GM19043 (cell line): ENCODE data around the gene GARIN5A.

ENCODE experiments used
- ATAC-seq: cut with Tn5 transposase; IDR thresholded peaks from one replicate; pipeline ENCODE4 v1.9.1; 2021; ENCODE audit warnings: low read depth; ENCODE audit not compliant: unreplicated experiment

GARIN5A gene

GRCh38 chr19:50476224-50476906 is at the start of gene GARIN5A, which contains the start of gene EMC10:
Gene GARIN5A (minus strand): TSS chr19:50476848. CDS start chr19:50476388, 460 bp downstream.
Gene EMC10 (plus strand): TSS chr19:50476507. CDS start chr19:50476545, 38 bp downstream.
- no peak for ATAC-seq

- ATAC-seq: no peak
Measured at GRCh38 chr19:50522881-50523280, 46.2 kb upstream of the GARIN5A start.

- ATAC-seq: no peak
Measured at GRCh38 chr19:50520822-50521465, 44.3 kb upstream of the GARIN5A start.

- ATAC-seq: no peak
Measured at GRCh38 chr19:50519006-50519575, 42.4 kb upstream of the GARIN5A start.

GRCh38 chr19:50518091-50519005 is 41.7 kb upstream of the GARIN5A start:
- no peak for ATAC-seq

GRCh38 chr19:50517704-50518075 is 41.0 kb upstream of the GARIN5A start:
- no peak for ATAC-seq

GRCh38 chr19:50516964-50517703 is 40.5 kb upstream of the GARIN5A start:
- ATAC-seq: no peak

GRCh38 chr19:50516456-50516855 is 39.8 kb upstream of the GARIN5A start:
- ATAC-seq: no peak

- no peak for ATAC-seq
Measured at GRCh38 chr19:50515168-50515561, 38.5 kb upstream of the GARIN5A start.

- no peak for ATAC-seq
Measured at GRCh38 chr19:50514346-50515167, 37.9 kb upstream of the GARIN5A start.

- ATAC-seq: no peak
Measured at GRCh38 chr19:50513746-50514345, 37.2 kb upstream of the GARIN5A start, which contains the start of gene ASPDH. Gene ASPDH (minus strand): TSS chr19:50513913. CDS start chr19:50513823, 90 bp downstream.

- ATAC-seq: no peak
Measured at GRCh38 chr19:50512999-50513745, 36.5 kb upstream of the GARIN5A start.

GRCh38 chr19:50512112-50512998 is 35.7 kb upstream of the GARIN5A start:
- no peak for ATAC-seq

GRCh38 chr19:50511069-50511822 is 34.6 kb upstream of the GARIN5A start, which contains the start of gene JOSD2:
Gene JOSD2 (minus strand): TSS chr19:50511191. CDS start chr19:50510431, 760 bp downstream.
- ATAC-seq: peak; percentile 87

GRCh38 chr19:50510700-50511068 is 34.0 kb upstream of the GARIN5A start:
- no peak for ATAC-seq

GRCh38 chr19:50510121-50510670 is 33.5 kb upstream of the GARIN5A start:
- ATAC-seq: no peak
